Coronary artery (tissue), 2 donors: ENCODE measurements around the gene MITF.

ENCODE experiments used
- DNase-seq: peaks from one replicate; pipeline ENCODE4 v3.0.0-alpha.2; 2017; ENCODE audit warnings: low spot score
- H3K27ac ChIP-seq, 2 donors: fragments of 200-600 bp; sonication (generic); one replicate each; pipeline ENCODE4 v1.5.1; 2016 to 2019
- H3K4me3 ChIP-seq: fragments of 200-600 bp; sonication (generic); 2 replicates; pipeline ENCODE4 v1.5.1; 2016; ENCODE audit warnings: mild to moderate bottlenecking, moderate library complexity
- TF ChIP-seq, protein P1 (sequence below): fragments of 200-600 bp; sonication (generic); IDR thresholded peaks from one replicate; pipeline ENCODE4 v1.5.1; 2019; ENCODE audit warnings: antibody characterized with exemption

Gene MITF

GRCh38 chr3:69922521-69923000, 183.3 kb downstream of the MITF start:
- Histone ChIP-seq H3K27ac (no peak overlapping the region), H3K4me3 (no peak overlapping the region)
- TF ChIP-seq, protein P1, sequence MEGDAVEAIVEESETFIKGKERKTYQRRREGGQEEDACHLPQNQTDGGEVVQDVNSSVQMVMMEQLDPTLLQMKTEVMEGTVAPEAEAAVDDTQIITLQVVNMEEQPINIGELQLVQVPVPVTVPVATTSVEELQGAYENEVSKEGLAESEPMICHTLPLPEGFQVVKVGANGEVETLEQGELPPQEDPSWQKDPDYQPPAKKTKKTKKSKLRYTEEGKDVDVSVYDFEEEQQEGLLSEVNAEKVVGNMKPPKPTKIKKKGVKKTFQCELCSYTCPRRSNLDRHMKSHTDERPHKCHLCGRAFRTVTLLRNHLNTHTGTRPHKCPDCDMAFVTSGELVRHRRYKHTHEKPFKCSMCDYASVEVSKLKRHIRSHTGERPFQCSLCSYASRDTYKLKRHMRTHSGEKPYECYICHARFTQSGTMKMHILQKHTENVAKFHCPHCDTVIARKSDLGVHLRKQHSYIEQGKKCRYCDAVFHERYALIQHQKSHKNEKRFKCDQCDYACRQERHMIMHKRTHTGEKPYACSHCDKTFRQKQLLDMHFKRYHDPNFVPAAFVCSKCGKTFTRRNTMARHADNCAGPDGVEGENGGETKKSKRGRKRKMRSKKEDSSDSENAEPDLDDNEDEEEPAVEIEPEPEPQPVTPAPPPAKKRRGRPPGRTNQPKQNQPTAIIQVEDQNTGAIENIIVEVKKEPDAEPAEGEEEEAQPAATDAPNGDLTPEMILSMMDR, result no peak
- DNase-seq, result no peak

DNA sequence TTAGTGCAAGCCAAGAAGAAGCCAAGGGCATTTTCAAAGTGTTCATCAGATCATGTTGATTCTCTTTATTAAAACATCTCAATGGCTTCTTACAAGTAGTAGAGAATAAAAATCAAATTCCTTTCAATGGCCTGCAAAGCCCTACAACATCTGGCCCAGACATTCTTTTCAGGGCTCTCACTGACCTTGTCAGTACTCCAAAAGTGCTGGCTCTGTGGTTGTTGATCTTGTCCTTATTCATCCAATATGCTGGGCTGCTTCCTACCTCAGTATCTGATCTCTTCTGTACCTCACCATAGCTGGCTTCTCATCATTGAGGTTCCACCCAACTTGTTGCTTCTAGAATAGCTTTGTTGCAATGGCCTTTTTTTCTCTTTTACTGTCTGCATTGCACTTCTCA, 186.2 kb downstream of the MITF start:
- H3K27ac ChIP-seq, result no peak overlapping the region
- TF ChIP-seq, protein P1, result no peak
- DNase-seq, result no peak
- H3K4me3 ChIP-seq, result no peak overlapping the region

DNA sequence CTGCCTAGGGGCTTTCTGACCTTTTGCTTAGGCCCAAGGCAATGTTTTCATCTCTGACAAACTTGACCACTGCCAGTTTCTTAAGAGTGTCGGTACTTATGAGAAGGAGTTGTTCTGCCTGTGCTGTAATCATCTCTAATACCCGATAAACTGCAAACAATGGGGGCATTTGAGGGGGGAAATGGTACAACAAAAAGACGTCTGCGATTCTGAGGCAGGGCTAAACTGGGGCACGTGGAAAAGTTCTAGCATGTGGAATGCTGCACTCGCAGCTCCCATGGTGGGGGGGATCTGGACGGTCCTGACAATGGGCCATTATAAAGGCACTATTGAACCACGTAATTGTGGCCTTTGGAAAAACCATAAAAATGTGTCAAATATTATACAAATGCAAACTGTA, 187.1 kb downstream of the MITF start:
- DNase-seq, result no peak
- no peak overlapping the region for H3K4me3 ChIP-seq
- TF ChIP-seq, protein P1, result no peak
- no peak overlapping the region for H3K27ac ChIP-seq

DNA sequence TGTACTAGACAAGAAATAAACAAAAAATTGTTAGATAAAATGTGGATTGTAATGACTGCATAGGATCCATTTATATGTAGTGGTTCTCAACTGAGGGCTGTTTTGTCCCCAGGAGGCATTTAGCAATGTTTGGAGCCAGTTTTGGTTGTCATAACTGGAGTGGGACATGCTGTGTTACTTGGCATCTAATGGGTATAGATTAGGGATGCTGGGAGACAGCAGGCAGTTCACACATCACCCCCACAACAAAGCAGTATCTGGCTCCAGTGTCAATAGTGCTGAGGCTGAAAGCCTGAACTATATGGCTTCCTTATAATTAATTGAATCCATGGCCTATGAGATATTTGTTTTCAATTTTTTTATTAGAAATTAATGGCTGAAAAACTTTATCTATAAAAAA, 188.3 kb downstream of the MITF start:
- TF ChIP-seq, protein P1, result no peak
- Histone ChIP-seq H3K27ac (no peak overlapping the region), H3K4me3 (no peak overlapping the region)
- DNase-seq, result no peak

DNA sequence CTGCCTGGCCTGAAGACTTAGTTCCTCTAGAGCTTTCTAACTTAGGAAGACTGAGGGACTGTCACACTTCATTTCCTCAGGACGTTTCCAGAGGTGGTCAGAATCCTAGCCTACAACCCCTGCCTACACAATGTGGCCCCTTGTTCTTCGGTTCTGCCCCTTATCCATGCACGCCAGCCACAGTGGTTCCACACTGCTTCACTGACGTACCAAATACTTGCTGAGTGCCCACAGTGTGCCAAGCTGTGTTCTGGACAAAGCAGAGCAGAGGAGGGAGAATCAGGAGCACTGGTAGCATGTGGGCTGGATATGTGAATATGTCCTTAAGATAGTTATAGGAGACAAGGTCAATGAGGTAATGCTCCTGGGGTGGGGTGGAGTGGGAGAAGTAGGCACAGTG, 189.8 kb downstream of the MITF start:
- Histone ChIP-seq H3K4me3 (no peak overlapping the region), H3K27ac (no peak overlapping the region)
- TF ChIP-seq, protein P1, result no peak
- no peak for DNase-seq

GRCh38 chr3:69930564-69930963, 191.3 kb downstream of the MITF start:
- Histone ChIP-seq H3K4me3 (no peak overlapping the region), H3K27ac (no peak overlapping the region)
- TF ChIP-seq, protein P1, result no peak
- DNase-seq, result no peak

GRCh38 chr3:69932087-69932486, 192.8 kb downstream of the MITF start:
- no peak overlapping the region for H3K27ac ChIP-seq

More at GRCh38 chr3:69932087-69932486, 192.8 kb downstream of the MITF start:
- TF ChIP-seq, protein P1, result no peak
- no peak for DNase-seq
- no peak overlapping the region for H3K4me3 ChIP-seq
